Vagina (tissue), 2 donors: ENCODE data around the gene SMG9.

Experiments used
- POLR2A ChIP-seq, 2 donors: fragments of 450-650 bp; IDR thresholded peaks; one replicate each; pipeline ENCODE4 v1.6.1; 2017; ENCODE audit warnings: antibody characterized with exemption in 2 of 2, mild to moderate bottlenecking in 2 of 2, moderate library complexity in 2 of 2
- POLR2AphosphoS5 ChIP-seq, 2 donors: sonication (generic); formaldehyde crosslinking; IDR thresholded peaks; one replicate each; pipeline ENCODE4 v1.9.0; 2017; ENCODE audit warnings: antibody characterized with exemption in 2 of 2, mild to moderate bottlenecking in 2 of 2, low read depth in 1 of 2; ENCODE audit not compliant: insufficient read depth in 1 of 2
- TF ChIP-seq, protein P1 (sequence below), 3 experiments: fragments of 450-650 bp in 2 of 3; fragments of 200-600 bp in 1 of 3; sonication (generic) in 1 of 3; IDR thresholded peaks; one replicate each; pipeline ENCODE4 v1.5.1; 2017 to 2019; ENCODE audit warnings: antibody characterized with exemption in 3 of 3, mild to moderate bottlenecking in 2 of 3, moderate library complexity in 2 of 3

DNA sequence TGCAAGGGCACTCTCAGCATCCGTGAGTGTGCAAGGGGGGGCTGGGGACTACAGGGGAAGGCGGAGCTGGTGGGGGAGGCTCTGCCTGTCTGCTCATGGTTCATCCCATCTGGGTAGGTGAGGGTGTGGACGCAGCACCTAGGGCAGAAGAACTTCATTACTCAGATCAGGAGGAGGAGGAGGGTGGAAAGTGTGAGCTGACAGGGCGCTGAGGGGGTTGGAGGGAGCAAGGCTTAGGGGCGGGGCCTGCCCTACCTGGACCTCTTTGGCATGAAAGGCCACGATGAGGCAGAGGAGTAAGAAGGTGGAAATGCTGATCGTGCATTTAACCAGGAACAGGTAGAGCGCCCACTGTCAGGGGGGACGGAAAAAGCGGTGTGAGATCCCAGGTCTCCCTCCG lies 21.5 kb upstream of the SMG9 start:
- TF ChIP-seq, protein P1, sequence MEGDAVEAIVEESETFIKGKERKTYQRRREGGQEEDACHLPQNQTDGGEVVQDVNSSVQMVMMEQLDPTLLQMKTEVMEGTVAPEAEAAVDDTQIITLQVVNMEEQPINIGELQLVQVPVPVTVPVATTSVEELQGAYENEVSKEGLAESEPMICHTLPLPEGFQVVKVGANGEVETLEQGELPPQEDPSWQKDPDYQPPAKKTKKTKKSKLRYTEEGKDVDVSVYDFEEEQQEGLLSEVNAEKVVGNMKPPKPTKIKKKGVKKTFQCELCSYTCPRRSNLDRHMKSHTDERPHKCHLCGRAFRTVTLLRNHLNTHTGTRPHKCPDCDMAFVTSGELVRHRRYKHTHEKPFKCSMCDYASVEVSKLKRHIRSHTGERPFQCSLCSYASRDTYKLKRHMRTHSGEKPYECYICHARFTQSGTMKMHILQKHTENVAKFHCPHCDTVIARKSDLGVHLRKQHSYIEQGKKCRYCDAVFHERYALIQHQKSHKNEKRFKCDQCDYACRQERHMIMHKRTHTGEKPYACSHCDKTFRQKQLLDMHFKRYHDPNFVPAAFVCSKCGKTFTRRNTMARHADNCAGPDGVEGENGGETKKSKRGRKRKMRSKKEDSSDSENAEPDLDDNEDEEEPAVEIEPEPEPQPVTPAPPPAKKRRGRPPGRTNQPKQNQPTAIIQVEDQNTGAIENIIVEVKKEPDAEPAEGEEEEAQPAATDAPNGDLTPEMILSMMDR (IDR thresholded peaks at IDR 0.05): no peak
- no peak for TF ChIP-seq POLR2A (IDR thresholded peaks at IDR 0.05)
- TF ChIP-seq POLR2AphosphoS5 (IDR thresholded peaks at IDR 0.05; ENCODE audit: insufficient read depth in 1 of 2, low read depth in 1 of 2): no peak
